ENCODE measurements around the gene GDPD2.
A peak's percentile ranks its signal among the peaks of the same experiment; 100 is the strongest.
"Not testable (repeated sequence)": the region's sequence is repeated elsewhere in the genome, so short reads cannot be mapped to it uniquely, and the experiment has no call there.

Gene GDPD2, protein sequence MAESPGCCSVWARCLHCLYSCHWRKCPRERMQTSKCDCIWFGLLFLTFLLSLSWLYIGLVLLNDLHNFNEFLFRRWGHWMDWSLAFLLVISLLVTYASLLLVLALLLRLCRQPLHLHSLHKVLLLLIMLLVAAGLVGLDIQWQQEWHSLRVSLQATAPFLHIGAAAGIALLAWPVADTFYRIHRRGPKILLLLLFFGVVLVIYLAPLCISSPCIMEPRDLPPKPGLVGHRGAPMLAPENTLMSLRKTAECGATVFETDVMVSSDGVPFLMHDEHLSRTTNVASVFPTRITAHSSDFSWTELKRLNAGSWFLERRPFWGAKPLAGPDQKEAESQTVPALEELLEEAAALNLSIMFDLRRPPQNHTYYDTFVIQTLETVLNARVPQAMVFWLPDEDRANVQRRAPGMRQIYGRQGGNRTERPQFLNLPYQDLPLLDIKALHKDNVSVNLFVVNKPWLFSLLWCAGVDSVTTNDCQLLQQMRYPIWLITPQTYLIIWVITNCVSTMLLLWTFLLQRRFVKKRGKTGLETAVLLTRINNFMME

DNA sequence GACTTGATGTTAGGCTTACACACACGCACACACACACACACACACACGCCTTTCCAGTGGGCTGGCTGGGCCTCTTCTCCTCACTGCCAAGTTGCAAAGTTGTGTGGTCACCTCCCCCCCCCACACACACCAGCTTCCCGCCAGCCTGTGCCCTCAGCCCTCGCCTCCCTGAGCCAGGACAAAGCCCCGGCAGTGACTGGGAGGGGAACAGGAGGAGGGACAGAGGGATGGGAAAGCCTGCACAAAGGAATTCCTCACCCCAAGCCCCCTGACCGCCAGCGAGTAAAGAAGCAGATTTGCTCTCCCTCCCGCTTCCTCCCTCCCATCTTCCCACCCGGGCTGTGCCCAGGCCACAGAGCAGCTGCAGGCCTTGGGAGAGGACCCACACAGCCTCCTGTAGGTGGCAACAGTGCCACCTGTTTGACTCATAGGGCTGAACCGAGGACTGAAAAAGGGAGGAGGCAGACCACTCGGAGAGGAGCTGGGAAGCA lies at the start of gene GDPD2:
TSS of gene GDPD2 (plus strand) at position 464 of the 491 bp plus-strand sequence. CDS start 1,671 bp downstream, outside the sequence.
- DNase-seq: no peak

DNA sequence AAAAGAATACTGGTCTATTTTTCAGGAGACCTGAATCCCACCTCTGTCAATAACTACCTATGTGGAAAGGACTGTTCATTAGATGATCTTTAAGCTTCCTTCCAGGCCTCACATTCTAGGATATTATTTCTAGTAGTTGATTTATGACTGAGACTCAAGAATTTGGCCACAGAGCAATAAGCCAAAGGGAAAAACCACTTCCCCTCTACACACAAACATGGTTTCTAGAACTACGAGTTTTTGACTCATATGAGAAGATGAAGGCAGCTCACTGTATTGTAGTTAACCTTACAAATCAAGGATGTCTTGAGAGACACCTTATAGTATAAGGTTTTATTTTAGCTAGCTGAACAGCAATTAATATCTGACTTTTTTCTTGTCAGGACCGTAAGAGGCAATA lies 36.9 kb upstream of the GDPD2 start:
- no peak for DNase-seq

DNA sequence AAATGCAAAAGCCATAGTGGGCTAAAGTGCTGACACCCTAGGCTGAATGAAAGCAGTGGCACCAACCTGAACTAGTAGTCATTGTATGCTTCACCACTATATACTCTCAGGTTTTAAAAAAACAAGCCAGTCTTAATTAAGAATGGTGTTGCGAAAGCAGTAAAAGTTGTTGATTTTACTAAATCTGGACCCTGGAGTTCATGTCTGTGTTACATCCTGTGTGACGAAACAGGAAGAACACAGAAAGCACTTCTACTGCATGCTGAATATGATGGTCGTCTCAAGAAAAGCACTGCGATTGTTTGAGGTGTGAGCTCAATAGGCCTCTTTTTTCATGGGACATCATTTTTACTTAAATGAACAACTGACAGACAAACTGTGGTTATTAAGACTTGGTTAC lies 24.2 kb upstream of the GDPD2 start:
- no peak for DNase-seq

DNA sequence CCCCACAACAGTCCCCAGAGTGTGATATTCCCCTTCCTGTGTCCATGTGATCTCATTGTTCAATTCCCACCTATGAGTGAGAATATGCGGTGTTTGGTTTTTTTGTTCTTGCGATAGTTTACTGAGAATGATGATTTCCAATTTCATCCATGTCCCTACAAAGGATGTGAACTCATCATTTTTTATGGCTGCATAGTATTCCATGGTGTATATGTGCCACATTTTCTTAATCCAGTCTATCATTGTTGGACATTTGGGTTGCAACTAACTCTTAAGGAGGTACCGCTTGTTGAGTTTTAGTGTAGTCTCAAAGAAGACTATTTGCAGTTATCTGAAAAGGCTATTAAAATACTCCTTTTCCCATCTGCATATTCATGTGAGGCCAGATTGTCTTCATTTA lies 22.9 kb upstream of the GDPD2 start:
- not testable (repeated sequence) for DNase-seq

DNA sequence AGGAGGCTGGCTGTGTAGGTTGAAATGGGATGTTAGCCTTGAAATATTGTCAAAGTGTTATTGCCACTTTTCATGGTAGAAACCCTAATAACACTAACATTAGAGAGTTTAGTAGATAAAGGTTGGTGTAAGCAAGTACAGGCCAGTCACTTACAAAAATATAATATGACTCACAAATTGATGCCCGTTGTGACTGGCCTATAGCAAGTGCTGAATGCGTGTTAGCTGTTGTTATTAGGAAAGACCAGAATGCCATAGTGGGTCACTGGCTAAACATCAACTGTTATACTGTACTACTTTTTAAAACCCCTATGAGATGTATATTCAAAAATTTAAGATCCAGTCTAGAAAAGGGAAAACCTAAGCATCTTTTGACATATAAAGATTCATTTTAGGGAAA lies 20.4 kb upstream of the GDPD2 start:
- no peak for DNase-seq

DNA sequence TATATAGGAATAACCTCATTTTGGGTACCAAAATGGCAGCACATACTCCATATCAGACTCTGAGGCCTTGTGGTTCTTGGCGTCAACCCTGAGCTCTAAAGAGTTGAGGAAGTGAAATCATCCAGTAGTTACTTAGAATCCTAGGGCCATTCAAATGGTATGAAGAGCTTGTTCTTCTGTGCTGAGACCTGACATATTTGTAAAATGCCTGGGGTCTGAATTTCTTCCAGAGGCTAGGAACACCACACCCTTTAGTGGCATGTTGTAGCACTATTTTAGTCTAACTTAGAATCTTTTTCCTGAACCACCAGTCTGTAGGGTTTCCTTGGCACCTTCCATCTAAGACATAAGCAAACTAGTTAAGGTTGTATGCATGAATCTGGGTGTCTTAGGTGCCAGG lies 18.1 kb upstream of the GDPD2 start:
- no peak for DNase-seq

DNA sequence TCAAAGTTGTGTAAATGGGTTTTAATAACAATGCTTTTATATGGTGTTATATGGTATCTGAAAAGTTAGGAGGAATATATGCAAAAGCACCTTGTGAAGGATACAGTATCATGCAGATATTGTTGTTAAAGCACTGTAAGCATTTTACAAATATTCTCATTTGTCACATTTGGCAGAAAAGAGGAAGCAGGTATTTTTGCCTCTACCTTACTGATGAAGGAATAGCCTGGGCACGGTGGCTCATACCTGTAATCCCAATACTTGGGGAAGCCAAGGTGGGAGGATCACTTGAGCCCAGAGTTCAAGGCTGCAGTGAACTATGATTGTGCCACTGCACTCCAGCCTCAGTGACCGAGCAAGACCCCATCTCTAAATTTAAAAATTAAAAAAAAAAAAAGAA lies 12.2 kb upstream of the GDPD2 start:
- no peak for DNase-seq

DNA sequence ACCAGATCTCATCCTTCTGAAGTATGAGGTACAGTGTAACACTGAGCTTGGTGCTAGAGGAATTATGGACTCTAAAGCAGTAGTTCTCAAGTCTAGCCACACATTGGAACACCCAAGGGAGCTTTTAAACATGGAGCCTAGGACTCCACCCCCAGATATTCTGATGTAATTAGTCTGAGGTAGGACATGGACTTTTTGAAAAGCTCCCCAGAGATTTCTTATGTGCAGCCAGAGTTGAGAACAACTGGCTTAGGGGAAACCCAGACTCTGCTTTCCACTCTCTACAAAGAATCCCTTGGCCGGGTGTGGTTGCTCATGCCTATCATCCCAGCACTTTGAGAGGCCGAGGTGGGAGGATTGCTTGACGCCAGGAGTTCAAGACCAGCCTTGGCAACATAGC lies 11.6 kb upstream of the GDPD2 start:
- DNase-seq: no peak

DNA sequence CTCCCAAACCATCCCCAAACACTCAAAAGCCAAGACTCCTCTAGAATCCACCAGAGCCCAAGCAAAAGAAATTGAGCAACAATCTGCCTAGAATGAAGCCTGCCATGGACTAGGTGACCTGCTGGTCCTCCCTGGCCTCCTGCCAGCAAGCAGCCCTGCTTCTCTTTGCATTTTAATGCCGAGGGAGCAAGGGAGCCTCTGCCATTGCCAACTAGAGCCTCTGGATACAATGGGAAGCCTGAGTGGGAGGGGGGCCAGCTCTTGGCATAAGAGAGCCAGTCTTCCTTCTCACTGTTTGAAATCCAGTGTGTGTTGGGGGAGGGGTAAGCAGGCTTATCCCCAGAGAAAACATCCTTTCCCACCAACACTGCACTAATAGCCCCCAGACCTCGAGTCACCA lies 1.5 kb upstream of the GDPD2 start:
- DNase-seq: no peak

DNA sequence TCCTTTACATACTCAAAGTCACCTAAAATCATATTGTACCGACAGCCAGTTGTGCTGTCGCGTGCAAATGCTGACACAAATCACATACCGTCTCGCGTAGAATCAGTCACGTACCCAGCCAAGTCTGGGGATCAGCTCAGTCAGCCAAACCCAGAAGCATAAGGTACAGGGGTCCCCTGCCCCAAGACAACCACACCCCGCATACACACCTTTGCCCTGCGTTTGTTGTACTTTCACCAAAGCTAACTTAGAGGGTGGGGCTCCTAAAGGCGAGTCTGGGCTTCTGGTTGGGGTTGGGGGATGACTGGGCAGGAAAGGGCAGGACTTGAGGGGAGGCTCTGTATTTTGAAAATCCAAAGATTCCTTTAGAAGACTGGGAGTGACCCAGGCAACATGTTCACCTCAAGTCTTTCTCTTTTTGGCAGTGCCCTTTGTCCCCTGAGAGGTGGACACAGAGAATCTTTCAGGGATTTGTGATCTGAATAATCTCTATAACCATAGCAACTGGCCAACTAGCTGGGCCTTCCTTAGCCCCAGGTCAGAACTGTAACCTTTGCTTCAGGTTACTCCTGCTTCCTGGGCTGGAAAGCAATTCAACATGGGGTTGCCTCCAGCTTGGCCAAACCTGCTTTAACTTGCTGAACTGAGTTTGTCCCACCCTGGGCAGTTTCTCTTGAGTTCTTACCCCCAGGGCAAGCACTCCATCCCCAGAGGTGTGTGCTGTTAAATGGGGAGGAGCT lies 992 bp downstream of the GDPD2 start:
- DNase-seq: no peak

DNA sequence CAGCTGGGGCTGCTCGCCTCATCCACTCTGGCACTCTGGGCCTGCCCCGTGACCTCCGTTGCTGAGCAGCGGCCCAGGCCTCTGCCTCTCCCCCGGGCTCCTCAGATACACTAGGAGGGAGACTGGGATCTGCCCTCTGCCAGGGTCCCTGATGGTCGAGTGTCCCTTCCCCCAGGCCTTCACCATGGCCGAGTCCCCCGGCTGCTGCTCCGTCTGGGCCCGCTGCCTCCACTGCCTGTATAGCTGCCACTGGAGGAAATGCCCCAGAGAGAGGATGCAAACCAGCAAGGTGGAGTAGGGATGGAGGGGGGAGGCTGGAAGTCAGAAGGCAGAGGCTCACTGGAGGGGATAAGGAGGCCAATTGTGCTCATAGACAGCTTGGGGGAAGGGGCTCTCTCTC lies 1.7 kb downstream of the GDPD2 start:
- DNase-seq: no peak

DNA sequence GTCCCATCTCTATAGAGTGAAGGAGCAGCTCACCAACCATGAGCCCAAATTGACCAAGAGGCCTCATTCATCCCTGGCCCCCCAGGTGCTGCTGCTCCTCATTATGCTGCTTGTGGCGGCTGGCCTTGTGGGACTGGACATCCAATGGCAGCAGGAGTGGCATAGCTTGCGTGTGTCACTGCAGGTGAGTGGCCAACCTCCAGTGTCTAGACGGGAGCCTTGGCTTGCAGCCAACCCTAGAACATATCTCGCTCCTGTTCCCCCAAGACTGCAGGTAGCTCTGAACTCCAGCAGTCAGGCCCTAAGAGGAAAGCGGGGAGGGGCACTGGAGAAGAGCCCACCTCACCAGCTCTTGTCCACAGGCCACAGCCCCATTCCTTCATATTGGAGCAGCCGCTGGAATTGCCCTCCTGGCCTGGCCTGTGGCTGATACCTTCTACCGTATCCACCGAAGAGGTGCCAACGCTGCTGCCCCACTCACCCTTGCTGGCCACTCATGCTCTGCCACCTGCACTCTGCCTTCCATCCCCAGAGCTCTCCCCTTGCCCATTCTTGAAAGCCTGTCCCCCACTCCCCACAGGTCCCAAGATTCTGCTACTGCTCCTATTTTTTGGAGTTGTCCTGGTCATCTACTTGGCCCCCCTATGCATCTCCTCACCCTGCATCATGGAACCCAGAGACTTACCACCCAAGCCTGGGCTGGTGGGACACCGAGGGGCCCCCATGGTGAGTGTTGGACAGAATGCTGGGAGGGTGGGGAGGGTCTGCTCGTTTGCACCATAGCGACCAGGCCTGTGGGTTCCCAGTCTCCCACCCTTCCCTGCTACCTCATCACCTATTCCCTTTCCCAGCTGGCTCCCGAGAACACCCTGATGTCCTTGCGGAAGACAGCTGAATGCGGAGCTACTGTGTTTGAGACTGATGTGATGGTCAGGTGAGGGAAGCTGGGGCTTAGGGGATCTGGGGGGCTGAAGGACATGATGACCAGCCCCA lies 3.5 kb downstream of the GDPD2 start:
- no peak for DNase-seq

DNA sequence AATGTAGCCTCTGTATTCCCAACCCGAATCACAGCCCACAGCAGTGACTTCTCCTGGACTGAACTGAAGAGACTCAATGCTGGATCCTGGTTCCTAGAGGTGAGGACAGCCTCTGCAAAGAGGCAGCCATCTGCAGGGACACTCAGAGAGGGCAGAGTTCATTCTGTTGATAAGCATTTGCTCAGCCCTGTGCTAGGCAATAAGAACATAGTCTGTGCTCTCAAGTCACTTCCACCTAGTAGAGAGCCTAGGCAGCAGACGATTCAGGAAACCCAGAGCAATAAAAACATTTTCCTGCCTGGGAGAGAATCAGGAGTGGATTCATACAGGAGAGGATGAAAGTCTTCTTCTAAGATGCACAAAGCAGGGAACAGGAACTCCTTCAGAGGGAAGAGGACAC lies 4.3 kb downstream of the GDPD2 start:
- DNase-seq: no peak

DNA sequence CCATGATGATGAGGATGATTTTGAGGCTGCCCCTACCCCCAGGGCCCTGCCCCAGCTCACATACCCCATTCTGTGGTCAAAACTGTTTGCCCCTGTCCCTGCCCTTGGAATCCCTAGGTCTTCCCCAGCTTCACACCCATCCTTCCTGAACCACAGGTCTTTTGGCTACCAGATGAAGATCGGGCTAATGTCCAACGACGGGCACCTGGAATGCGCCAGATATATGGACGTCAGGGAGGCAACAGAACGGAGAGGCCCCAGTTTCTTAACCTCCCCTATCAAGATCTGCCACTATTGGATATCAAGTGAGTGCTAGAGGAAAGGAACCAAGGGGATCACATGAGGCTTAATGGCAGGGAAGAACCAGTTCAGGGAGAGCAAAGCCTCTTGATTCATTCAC lies 6.6 kb downstream of the GDPD2 start:
- DNase-seq: no peak

DNA sequence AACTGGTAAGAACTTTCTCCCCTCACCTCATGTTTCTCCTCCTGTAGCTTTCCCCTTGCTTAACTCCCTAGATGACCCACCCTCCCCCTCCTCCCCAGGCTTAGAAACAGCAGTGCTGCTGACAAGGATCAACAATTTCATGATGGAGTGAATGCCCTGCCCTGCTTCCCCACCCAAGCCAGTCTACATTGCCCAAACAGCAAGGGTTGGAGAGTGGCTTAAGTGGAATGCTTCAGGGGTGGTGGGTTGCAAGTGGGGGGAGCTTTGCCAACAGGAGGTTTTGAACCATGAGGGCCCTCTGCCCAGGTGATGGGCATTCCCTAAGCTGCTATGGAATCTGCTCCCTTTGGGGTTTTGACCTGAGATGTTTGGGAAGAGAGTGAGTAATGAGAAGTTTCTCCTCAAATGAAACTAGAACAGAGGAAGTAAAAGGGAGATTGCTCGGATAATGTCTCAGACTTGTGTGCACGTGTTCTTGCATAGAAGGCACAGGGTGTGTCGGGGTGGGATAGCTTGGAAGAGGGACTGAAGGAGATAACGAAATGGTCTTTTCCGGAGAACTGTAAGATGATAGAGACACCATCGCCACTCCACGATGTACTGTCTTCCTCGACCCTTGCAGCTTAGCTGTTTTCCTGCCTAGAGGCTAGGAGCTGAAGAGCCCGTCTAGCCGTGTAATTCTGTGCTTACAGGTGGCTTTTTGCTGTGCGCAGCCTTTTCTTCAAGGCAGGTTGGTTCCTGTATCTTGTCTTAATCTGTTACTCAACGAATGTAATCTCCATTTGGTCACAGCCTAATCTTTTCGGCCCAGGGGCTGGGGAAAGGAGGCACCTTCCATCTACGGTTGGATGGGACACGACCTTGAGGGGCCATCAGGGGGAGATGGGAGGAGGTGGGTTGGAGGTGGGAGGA lies 10.1 kb downstream of the GDPD2 start:
- DNase-seq: no peak

DNA sequence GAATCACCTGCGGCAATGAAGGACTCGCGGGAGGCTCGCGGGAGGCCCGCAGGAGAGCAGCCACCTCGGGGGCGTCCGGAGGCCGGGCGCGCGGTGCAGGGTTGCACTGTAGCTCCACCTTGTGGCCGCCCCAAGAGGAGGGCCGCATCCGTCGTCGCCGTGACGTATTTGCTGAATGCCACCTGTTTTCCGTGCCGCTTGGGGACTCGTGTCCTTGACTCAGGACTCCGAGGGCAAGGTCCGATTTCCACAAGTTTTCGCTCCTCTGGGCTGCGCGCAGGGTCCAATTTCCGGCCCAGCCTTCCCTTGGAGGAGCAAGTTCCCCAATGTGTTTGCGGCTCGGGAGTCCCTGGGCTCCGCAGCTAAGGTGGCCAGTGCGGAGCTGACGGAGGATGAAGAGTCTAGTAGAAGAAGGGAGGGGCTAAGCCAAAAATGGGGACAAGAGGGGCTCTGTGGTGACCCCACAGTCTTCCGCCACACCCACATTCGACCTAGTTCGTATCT lies 10.8 kb downstream of the GDPD2 start:
- DNase-seq: peak; percentile 73 to 77

DNA sequence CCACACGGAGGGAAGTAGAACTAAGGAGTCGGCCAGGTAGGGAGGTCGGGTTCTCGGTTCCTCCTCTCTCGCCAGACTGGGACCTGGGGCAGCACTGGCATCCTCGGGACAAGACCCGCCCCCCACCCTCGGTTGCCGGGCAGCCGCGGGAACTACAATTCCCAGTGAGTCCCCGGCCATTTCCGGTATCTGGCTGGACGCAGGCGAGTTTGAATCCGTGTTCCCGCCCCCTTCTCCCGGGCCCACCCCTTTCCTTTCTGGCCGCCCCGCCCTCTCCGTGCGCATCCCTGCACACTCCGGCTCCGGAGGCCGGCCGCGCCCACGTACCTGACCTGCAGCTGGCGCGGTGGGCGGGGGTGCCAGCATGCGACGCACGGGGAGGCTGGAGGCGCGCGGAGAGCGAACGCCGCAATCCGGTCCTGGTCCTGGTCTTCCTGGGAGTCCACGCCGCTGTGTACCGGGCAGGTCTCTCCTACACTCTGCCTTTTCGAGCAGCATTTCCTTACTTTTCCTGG lies 11.3 kb downstream of the GDPD2 start:
- DNase-seq: peak; percentile 70 to 79

DNA sequence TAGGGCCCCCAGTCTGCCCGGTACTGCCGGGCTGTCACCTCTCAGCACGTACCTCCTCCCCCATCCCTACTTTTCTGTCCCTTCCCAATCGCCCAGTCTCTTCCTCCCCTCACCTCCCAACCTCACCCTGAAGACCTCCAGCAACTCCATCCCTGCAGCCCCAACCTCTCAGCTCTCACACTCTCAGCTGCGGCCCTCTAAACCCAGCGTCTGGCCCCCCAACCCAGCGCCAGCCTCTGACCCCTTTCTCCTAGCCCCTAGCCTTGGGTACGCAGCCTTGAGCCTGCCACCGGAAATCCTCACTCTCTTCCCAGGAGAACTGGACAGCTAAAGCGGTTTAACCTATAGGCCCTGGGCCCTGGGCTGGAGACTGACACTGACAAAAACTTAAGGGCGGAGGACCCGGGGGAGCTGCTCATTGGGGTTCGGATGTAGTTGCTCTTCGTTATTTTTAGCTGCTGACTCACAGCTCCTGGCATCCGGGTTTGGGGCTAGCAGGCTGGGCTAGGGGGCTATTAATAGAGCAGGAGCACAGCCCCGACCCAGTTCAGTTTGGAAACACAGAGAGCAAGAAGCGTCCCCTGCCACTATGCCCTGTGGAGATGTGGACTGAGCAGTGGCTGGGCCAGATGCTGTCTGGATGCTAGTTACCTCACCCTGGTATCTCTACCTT lies 11.9 kb downstream of the GDPD2 start:
- DNase-seq: no peak

DNA sequence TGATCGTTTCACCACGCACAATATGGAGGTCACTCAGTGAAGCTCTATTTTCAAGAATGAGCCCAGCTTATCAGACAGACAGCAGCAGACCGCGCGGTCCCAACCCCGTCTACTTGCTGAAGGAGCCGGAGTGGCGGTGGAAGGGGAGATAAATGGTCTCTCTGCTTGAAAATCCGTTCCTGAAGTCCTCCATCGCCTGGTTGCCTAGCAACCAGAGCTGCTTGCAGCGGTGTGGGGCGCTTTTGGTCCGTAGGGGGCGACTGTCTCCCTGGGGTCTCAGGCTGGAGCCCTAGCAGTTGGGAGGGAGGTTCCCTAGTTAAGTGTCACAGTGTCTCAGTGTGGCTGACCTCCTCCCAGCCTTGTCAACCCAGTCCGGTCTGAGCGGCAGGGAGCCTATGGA lies 13.2 kb downstream of the GDPD2 start:
- DNase-seq: no peak

DNA sequence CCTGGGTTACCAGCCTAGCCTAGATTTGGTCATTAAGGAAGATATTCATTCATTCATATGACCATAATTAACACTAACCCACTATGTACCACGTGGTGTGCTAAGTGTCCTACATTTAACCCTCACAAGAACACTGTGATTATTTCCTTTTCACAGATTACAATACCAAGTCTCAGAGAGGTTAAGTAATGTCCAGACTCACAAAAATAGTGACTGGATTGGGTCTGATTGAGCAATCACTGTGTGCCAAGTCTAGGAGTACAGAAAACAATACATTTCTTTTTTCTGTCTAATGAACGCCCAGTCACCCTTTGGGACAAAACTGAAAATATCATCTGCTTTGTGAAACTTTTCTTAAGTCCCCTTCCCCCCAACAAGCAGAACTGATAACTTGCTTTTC lies 13.9 kb downstream of the GDPD2 start:
- DNase-seq: no peak

Measured in stimulated activated CD4-positive, alpha-beta T cell treated with anti-CD3 and anti-CD28 coated beads, Interleukin-2, amount 100 ng/mL, for 24 hours (primary cell).